IPS DF 19.7 (cell line): ENCODE measurements around the gene PPM1M.

Source experiments
- DNase-seq: peaks from one replicate; pipeline ENCODE4 v3.0.0-alpha.2; 2013; ENCODE audit warnings: low read depth, low spot score

The PPM1M gene

GRCh38 chr3:52216585-52217408 lies 28.8 kb upstream of the PPM1M start:
- DNase-seq, result no peak

GRCh38 chr3:52217409-52217805 lies 28.2 kb upstream of the PPM1M start:
- no peak for DNase-seq

- DNase-seq, result no peak
These were observed 27.5 kb upstream of the PPM1M start for GRCh38 chr3:52218026-52218425.

DNA sequence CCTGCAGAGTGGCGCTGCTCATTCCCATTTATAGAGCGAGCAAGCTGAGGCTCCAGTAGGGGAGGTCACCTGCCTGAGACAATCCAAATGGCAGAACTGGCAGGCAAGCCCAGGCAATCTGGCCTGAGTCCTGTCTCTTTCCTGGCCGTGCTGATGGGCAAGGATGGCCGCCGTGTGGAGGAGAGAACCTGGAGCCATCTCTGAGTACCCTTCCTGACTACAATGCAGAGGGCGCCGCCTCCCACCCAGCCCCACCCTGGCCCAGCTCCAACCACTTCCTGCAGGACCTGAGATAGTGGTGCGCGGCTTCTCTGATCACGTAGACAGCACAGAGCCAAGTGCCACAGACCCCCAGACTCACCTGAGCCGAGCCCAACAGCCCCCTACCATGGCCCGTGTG lies 27.1 kb upstream of the PPM1M start:
- no peak for DNase-seq

DNA sequence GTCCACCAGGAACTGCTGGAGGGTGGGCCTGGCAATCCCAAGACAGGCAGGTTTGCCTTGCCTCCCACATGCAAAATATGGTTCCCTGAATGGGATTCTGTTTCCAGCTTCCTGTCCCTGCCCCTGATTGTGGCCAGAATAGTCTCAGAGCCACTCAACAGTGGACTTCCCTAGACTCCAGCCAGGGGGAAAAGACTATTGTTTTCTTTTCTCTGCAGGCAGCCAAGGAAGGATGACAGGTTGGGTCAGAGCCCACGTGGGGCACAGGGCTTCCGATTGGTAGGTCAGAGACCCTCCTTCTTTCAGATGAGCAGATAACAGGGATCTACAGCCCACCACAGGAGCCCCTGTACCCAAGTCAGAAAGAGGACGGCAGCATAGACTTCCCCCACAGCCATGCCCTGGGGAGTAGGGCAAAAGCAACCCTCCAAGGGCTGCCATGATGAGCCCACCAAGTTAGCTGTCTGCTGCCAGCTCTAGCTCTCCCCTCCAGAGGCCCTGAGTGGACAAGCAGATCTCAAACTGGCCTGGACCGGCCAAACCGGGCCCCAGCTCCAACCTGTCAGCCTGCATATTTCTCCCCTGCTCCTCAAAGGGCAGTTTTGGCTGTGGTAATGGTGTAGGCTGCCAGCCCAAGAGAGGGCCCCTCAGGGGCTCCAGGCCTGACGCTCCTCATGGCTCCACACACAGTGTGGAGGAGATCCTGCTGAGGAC lies 26.5 kb upstream of the PPM1M start:
- DNase-seq, result no peak

DNA sequence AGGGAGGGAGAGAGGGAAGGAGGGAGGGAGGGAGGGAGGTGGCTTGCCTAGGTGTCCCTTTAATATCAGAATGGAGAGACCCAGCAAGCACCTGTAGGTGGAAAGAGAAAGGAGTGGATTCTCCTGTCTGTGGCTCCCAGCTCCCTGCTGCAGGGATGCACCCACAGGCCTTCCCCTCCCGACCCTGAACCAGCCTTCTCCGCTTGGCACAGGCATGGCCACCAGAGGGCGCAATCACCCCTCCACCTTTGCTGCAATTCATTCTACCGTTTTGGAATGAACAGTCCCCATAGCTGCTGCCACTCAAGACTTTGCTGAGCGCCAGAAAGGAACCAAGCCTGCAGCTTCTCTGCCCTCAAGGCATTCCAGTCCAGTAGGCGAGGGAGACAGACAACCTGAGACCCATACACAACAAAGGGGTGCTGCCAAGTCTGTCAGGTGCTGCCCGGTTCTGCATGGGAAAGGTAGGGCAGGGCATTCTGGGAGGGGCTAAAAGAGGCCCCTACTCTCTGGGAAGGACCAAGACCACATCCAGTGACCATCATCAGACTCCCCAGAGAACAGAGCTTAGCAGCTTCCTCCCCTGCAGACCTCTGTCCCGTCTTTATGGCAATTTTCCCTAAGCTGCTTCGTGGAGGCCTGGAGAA lies 25.1 kb upstream of the PPM1M start:
- no peak for DNase-seq

- no peak for DNase-seq
These were observed 24.4 kb upstream of the PPM1M start for GRCh38 chr3:52221141-52221562.

DNA sequence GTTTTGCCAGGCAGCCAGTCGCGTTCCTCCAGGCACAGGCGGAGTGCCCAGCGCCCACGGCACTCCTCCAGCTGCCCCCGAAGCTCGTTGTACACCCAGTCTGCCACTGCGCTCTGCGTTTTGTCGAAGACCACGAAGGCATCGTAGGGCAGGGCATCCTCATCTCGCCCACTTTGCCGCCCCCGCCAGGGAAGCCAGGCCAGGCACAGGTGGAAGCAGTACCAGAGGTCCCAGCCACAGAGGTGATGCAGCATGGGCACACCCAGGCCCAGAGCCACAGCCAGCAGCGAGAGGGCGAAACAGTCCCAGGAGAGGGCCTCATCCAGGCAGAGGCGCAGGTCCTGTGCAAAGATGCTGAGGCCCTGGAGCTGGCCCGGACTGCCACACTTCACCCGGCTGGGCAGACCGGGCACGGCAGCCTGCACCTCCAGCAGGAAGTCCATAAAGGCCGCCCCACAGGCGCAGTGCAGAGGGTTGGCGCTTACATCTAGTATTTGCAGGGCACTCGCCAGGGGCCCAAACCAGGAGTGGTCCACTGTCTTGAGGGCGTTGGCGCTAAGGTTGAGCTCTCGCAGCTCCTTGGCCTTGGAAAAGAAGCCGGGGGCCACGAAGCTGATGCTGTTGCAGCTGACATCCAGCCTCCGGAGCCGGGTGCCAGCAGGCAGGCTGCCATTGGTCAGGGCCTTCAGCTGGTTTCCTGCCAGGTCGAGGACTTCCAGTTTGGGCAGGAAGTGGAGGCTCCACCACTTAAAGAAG lies 23.8 kb upstream of the PPM1M start:
- DNase-seq, result no peak

DNA sequence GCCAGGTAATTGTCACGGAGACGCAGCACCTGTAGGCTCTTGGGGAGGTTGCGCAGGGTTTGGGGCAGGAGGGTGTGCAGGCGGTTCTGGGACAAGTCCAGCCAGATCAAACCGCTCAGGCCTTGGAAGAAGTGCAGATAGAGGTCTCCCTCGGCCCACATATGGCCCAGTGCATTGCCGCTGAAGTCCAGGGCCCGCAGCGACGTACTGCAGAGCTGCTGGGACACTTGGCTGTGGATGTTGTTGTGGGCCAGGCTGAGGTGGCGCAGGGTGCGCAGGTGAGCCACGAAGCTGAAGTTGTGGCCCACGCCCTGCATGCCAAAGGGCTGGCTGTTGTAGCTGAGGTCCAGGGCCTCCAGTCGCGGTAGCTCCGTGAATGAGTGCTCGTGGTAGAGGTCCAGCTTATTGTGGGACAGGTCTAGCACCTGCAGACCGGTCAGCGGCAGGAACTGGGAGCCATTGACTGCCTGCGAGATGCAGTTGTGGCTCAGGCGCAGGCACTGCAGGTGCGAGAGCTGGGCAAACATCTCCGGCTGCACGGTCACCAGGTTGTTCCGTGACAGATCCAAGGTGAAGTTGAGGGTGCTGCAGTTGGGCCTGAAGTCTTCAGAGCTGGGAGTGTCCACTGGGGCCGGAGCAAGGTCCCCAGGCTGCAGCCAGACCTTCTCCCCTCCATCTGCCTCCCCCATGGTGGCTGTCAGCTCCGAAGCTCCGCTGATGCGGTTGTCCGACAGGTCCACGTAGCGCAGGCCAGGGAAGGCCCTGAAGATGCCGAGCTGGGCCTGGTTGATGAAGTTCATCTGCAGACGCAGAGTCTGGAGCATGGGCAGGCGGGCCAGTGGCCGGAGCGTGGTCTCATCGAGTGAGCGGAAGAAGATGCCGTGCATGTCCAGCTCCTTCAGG lies 23.0 kb upstream of the PPM1M start:
- no peak for DNase-seq

DNA sequence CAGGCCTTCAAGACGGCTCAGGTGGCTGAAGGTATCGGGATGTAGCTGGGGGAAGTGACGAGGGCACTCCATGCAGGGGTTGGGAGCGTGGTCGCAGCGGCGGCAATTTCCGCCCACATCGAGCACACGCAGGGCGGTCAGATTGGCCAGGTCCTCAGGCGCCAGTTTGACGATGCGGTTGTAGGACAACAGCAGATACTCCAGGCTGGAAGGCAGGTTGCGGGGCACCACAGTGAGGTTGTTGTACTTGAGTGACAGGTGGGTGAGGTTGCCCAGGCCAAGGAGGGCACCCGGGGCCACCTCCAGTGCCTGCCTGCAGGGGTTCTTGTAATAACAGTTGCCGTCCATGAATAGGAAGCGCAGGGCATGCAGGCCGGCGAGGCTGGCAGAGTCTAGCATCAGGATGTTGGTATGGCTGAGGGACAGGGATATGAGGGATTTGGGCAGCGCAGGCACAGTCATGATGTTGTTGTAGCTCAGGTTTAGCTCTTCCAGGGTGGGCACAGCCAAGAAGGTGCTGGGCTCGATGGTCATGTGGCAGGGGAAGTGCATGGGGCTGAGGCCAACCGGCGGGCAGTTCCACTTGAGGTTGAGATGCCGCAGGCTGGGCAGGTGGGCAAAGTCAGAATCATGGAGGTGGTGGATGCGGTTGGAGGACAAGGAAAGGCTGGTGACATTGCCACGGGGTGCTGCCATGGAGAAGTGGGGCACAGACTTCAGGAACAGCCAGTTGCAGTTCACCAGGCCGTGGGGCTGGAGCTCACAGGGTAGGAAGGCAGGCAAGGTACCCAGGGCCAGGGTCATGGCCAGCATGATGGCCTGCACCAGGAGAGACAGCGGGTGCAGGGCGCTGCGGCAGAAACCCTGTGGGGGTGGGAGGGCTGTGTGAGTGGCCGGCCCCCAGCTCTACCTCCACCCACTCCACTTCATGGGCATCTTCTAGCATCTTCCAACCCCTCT lies 21.8 kb upstream of the PPM1M start:
- DNase-seq, result no peak

DNA sequence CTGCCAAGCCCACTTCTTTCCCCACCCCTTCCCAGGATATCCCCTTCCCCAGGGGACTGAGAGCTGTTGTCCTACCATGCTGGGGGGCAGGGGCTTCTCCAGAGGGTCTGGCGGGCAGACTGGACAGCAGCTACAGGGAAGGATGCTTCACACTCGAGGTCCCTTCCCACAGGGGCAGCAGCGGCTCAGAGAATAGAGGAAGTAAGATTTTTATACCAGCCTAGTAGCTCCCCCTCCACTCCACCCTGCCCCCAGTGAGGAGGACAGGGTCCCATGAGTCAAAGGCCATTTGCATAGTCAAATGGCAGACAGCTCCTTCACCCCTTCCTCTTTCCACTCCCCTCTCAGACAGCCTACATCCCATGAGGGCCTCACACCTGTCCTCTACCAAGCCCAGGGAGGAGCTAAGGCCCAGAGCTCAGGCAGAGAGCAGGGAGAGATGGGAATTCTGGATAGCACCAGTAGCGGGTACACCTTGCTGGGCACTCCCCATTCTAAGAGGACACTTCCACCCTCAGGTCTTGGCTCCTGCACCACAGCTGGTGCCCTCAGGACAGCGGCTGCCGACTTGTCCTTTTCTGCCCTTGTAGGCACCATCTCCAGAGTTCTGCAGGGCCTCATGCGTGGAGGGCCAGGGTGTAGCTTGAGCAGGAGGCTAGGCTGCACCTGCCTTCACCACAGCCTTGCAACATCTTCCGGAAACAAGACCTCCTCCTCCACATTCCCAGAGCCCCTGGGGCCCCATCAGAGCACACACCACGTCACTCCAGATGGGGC lies 19.9 kb upstream of the PPM1M start, which contains the start of gene TLR9:
TSS of gene TLR9 (minus strand) at position 194 of the 777 bp plus-strand sequence. CDS start at position 78, 116 bp downstream.
- no peak for DNase-seq

GRCh38 chr3:52226229-52226817 lies 19.2 kb upstream of the PPM1M start:
- no peak for DNase-seq

GRCh38 chr3:52227117-52227516 lies 18.4 kb upstream of the PPM1M start:
- DNase-seq, result no peak

GRCh38 chr3:52227766-52228165 lies 17.8 kb upstream of the PPM1M start:
- DNase-seq, result no peak

- DNase-seq, result no peak
These were observed 17.3 kb upstream of the PPM1M start for GRCh38 chr3:52228266-52228665.

- DNase-seq, result no peak
These were observed 16.7 kb upstream of the PPM1M start for GRCh38 chr3:52228751-52229291.

GRCh38 chr3:52229656-52230055 lies 15.9 kb upstream of the PPM1M start:
- no peak for DNase-seq

GRCh38 chr3:52230461-52230860 lies 15.1 kb upstream of the PPM1M start:
- DNase-seq, result no peak
